ENCODE results near the gene AIG1. TPM values are rescaled to one million over a fixed set of nuclear protein-coding genes. Genes with fewer than 3 reads are reported as not detected.

AIG1 gene
- total RNA-seq, 1 experiment from 2014 or later = 51.1 TPM

- TF ChIP-seq ELF1 (IDR thresholded peaks at IDR 0.05; ENCODE audit: borderline replicate concordance, low read depth) (no peak), TCF7L2 (IDR thresholded peaks at IDR 0.05; ENCODE audit: borderline replicate concordance, extremely low read depth, insufficient read depth, insufficient read length) (no peak), EGR1 (IDR thresholded peaks at IDR 0.05; ENCODE audit: low read depth) (no peak), ZFX (IDR thresholded peaks at IDR 0.05) (no peak), POLR2AphosphoS5 (IDR thresholded peaks at IDR 0.05; ENCODE audit: low read depth, low read length) (no peak), SRF (IDR thresholded peaks at IDR 0.05; ENCODE audit: low read depth) (no peak), RAD21 (IDR thresholded peaks at IDR 0.05; ENCODE audit: low read depth) (no peak)
- TF ChIP-seq, protein P1, sequence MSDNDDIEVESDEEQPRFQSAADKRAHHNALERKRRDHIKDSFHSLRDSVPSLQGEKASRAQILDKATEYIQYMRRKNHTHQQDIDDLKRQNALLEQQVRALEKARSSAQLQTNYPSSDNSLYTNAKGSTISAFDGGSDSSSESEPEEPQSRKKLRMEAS (IDR thresholded peaks at IDR 0.05) = peak; percentile 31
- TF ChIP-seq, protein P2, sequence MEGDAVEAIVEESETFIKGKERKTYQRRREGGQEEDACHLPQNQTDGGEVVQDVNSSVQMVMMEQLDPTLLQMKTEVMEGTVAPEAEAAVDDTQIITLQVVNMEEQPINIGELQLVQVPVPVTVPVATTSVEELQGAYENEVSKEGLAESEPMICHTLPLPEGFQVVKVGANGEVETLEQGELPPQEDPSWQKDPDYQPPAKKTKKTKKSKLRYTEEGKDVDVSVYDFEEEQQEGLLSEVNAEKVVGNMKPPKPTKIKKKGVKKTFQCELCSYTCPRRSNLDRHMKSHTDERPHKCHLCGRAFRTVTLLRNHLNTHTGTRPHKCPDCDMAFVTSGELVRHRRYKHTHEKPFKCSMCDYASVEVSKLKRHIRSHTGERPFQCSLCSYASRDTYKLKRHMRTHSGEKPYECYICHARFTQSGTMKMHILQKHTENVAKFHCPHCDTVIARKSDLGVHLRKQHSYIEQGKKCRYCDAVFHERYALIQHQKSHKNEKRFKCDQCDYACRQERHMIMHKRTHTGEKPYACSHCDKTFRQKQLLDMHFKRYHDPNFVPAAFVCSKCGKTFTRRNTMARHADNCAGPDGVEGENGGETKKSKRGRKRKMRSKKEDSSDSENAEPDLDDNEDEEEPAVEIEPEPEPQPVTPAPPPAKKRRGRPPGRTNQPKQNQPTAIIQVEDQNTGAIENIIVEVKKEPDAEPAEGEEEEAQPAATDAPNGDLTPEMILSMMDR (IDR thresholded peaks at IDR 0.05 in 2 of 3, conservative IDR thresholded peaks at IDR 0.05 in 1 of 3; ENCODE audit: borderline replicate concordance in 1 of 3, insufficient read depth in 1 of 3, low read depth in 2 of 3, low read length in 2 of 3) = peak in 2 of 3 experiments; percentile 26 to 56; a peak in 3 of 6 replicates
These were observed 115.7 kb downstream of the AIG1 start (continued) for GRCh38 chr6:143176090-143177021.

DNA sequence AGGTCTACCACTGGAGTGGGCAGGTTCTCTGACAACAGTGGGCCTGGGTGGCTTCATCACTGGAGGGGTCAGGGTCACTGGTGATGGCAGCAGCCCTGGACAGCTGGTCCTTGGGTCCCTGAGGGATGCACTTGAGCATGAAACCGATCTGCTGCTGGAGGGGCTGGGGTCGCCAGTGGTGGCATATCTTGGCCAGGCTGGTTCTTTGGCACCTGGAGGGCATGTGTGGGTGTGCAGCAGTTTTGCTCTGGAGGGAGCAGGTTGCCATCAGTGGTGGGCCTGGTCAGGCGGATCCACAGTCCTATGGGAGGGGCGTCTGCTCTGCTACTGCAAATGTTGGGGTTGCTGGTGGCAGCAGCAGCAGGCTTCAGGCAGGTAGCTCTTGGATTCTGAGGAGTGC is 117.0 kb downstream of the AIG1 start:
- Histone ChIP-seq H3K9me2 (ENCODE audit: insufficient read depth) (no peaks in the 10 kb centered on the region), H3K27me3 (ENCODE audit: insufficient read depth, low read length) (no peaks in the 10 kb centered on the region), H3K4me2 (ENCODE audit: low read length) (no peak overlapping the region), H3K36me3 (ENCODE audit: control insufficient read depth in 1 of 2, insufficient read depth in 2 of 2, low read length in 2 of 2) (no peaks in the 10 kb centered on the region), H3K4me1 (ENCODE audit: control insufficient read depth in 1 of 2, insufficient read depth in 2 of 2, low read length in 2 of 2) (peaks cover 12 to 13% of the 10 kb centered on the region in 2 experiments; a peak in 3 of 4 replicates), H3K27ac (ENCODE audit: low read depth, low read length) (no peak overlapping the region), H3K4me3 (replicated peaks in 1 of 2; ENCODE audit: low read depth in 1 of 2, low read length in 2 of 2) (no peak overlapping the region), H4K20me1 (ENCODE audit: insufficient read depth) (no peaks in the 10 kb centered on the region), H3K9me3 (ENCODE audit: control insufficient read depth in 1 of 2, insufficient read depth in 1 of 2, low read depth in 1 of 2, low read length in 2 of 2) (no peaks in the 10 kb centered on the region), H2AFZ (ENCODE audit: low read depth, low read length, poor library complexity, severe bottlenecking) (no peak overlapping the region), H3K79me2 (ENCODE audit: insufficient read depth, low read length) (no peaks in the 10 kb centered on the region), H3K9ac (ENCODE audit: low read length) (no peak overlapping the region)
- BruUV-seq (replicated peaks) = no TSS peak
- ChIA-PET RAD21 (ENCODE audit: low non-redundant PET in 1 of 2, low total read pairs in 2 of 2, uncharacterized antibody in 2 of 2, unreplicated experiment in 2 of 2) (no interaction called here), POLR2A (no interaction called here), CTCF (no interaction called here)
- no peak for DNase-seq (ENCODE audit: low read depth, low spot score)
- intact Hi-C loops (cut with micrococcal nuclease) = no loop called here
- TF ChIP-seq ATF3 (IDR thresholded peaks at IDR 0.05) = no peak
- TF ChIP-seq, protein P2 (IDR thresholded peaks at IDR 0.05 in 2 of 3, conservative IDR thresholded peaks at IDR 0.05 in 1 of 3; ENCODE audit: borderline replicate concordance in 1 of 3, insufficient read depth in 1 of 3, low read depth in 2 of 3, low read length in 2 of 3) = no peak
- no peak for TF ChIP-seq JUND (IDR thresholded peaks at IDR 0.05)
- TF ChIP-seq, protein P3, sequence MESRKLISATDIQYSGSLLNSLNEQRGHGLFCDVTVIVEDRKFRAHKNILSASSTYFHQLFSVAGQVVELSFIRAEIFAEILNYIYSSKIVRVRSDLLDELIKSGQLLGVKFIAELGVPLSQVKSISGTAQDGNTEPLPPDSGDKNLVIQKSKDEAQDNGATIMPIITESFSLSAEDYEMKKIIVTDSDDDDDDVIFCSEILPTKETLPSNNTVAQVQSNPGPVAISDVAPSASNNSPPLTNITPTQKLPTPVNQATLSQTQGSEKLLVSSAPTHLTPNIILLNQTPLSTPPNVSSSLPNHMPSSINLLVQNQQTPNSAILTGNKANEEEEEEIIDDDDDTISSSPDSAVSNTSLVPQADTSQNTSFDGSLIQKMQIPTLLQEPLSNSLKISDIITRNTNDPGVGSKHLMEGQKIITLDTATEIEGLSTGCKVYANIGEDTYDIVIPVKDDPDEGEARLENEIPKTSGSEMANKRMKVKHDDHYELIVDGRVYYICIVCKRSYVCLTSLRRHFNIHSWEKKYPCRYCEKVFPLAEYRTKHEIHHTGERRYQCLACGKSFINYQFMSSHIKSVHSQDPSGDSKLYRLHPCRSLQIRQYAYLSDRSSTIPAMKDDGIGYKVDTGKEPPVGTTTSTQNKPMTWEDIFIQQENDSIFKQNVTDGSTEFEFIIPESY (IDR thresholded peaks at IDR 0.05; ENCODE audit: extremely low read depth, insufficient replicate concordance, low read length) = no peak
- TF ChIP-seq, protein P1 (IDR thresholded peaks at IDR 0.05) = no peak
- no peak for TF ChIP-seq EZH2phosphoT487 (IDR thresholded peaks at IDR 0.05; ENCODE audit: borderline replicate concordance)
- no peak for TF ChIP-seq FOSL1 (IDR thresholded peaks at IDR 0.05; ENCODE audit: low read depth)
- no peak for ATAC-seq
